Esophagus muscularis mucosa (tissue), 4 donors: Measurements from ENCODE around the gene TRIM64. TPM values are rescaled to one million over a fixed set of nuclear protein-coding genes. Genes with fewer than 3 reads are reported as not detected.
A peak's percentile ranks its signal among the peaks of the same experiment; 100 is the strongest.
"Not testable (repeated sequence)": the region's sequence is repeated elsewhere in the genome, so short reads cannot be mapped to it uniquely, and the experiment has no call there.

Experiments
- DNase-seq: peaks from one replicate; pipeline ENCODE4 v3.0.0-alpha.2; 2017; ENCODE audit errors: extremely low spot score
- H3K27ac ChIP-seq, 4 donors: fragments of 200-600 bp; sonication (generic); replicated peaks in 1 of 4; 1 replicate in 3 of 4; 2 replicates in 1 of 4; pipeline ENCODE4 v1.5.1; 2016 to 2019; ENCODE audit warnings: mild to moderate bottlenecking in 1 of 4
- H3K27me3 ChIP-seq, 4 donors: fragments of 200-600 bp; sonication (generic); one replicate each; pipeline versions ENCODE4 v1.5.1 to v1.6.0; 2016 to 2019
- H3K36me3 ChIP-seq, 4 donors: fragments of 200-600 bp; sonication (generic); one replicate each; pipeline ENCODE4 v1.5.1; 2016 to 2019
- H3K4me1 ChIP-seq, 4 donors: fragments of 200-600 bp; sonication (generic); one replicate each; pipeline ENCODE4 v1.5.1; 2016 to 2019
- H3K4me3 ChIP-seq, 4 donors: fragments of 200-600 bp; sonication (generic); 1 replicate in 2 of 4; 2 replicates in 2 of 4; pipeline ENCODE4 v1.5.1; 2016 to 2019; ENCODE audit warnings: mild to moderate bottlenecking in 4 of 4, moderate library complexity in 1 of 4
- H3K9me3 ChIP-seq, 4 donors: fragments of 200-600 bp; sonication (generic); 1 replicate in 3 of 4; 2 replicates in 1 of 4; pipeline ENCODE4 v1.5.1; 2016 to 2019
- EP300 ChIP-seq: sonication (generic); formaldehyde crosslinking; IDR thresholded peaks from one replicate; pipeline ENCODE4 v1.6.1; 2017; ENCODE audit warnings: antibody characterized with exemption
- POLR2A ChIP-seq: fragments of 450-650 bp; IDR thresholded peaks from one replicate; pipeline ENCODE4 v1.6.1; 2017; ENCODE audit warnings: antibody characterized with exemption, moderate library complexity, mild to moderate bottlenecking, low read depth
- POLR2AphosphoS5 ChIP-seq, 2 donors: sonication (generic); formaldehyde crosslinking; IDR thresholded peaks; one replicate each; pipeline ENCODE4 v1.6.1; 2017; ENCODE audit warnings: antibody characterized with exemption in 2 of 2
- WGBS: methylation state at CpG from one replicate; pipeline ENCODE4 v1.1.5; 2018; 5-methylcytosine and 5-hydroxymethylcytosine counted together
- intact Hi-C: fragments of 100-400 bp; cut with DNase I; formaldehyde crosslinking; loops from one replicate; pipeline ENCODE4 v1.15.1; 2023
- small RNA-seq, 3 donors: library from RNA; depleted of rRNA; stranded (forward); fragments of <200 nt; gene quantifications; one replicate each; pipeline ENCODE3, GENCODE V24; 2016
- total RNA-seq, 4 donors: library from RNA; depleted of rRNA; stranded (reverse); fragments of >200 nt; gene quantifications; one replicate each; pipeline versions ENCODE4 v1.1.0 to v1.2.1, GENCODE V29; 2016
- TF ChIP-seq, protein P1 (sequence below), 3 experiments: fragments of 200-600 bp in 2 of 3; fragments of 450-650 bp in 1 of 3; sonication (generic) in 2 of 3; IDR thresholded peaks; one replicate each; pipeline ENCODE4 v1.5.1; 2017 to 2019; ENCODE audit warnings: antibody characterized with exemption in 3 of 3, mild to moderate bottlenecking in 2 of 3, moderate library complexity in 1 of 3

Gene TRIM64, protein sequence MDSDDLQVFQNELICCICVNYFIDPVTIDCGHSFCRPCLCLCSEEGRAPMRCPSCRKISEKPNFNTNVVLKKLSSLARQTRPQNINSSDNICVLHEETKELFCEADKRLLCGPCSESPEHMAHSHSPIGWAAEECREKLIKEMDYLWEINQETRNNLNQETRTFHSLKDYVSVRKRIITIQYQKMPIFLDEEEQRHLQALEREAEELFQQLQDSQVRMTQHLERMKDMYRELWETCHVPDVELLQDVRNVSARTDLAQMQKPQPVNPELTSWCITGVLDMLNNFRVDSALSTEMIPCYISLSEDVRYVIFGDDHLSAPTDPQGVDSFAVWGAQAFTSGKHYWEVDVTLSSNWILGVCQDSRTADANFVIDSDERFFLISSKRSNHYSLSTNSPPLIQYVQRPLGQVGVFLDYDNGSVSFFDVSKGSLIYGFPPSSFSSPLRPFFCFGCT
- total RNA-seq = not detected

DNA sequence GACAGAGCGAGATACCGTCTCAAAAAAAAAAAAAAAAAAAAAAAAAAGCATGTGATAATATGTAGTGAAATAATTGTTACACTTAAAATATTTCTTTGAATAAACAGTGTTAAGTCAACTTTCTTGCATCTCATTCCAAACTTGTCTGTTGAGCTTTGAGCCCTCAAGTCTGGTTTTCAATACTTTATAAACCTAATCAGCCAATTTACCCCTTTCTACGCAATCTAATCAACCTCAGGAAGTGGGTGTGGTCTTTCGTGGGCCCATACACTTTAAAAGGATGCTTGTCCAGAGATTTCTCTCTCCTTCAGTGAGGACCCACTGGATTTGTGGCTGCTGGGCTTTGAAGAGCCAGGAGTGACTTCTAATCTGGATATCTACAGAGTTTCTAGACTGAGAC lies at the start of gene TRIM64:
Gene TRIM64, plus strand, starts transcription at position 301 of the 400 bp plus-strand sequence. CDS start 2,467 bp downstream, outside the sequence.
- intact Hi-C loops, H3K9me3 ChIP-seq, H3K27me3 ChIP-seq, DNase-seq, H3K27ac ChIP-seq, H3K4me3 ChIP-seq, H3K36me3 ChIP-seq, H3K4me1 ChIP-seq: not testable (repeated sequence)
- WGBS = 100% methylated on average over 2 of the region's 4 CpGs

DNA sequence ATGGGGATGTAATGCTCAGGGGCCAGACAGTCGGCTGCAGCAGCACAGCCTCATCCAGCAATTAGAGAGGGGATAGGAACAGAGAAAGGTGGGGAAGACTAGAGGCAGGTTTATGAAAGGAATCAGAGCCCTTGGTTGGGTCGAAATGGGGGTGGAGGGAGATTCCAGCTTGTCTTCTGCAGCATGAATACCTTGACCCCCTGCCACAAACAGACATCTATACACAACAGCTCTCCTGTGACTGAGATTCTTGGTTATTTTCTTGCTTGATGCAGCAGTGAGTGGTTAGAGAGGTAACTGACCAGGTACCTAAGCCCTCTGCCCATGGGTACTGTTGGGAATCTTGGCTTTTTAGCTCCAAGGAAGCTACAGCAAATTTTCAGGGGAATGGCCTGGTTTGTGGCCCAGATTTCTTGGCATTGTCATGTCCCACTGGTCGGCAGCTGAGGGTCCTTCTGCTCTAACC lies 43.6 kb upstream of the TRIM64 start, which contains the start of gene TRIM49D1:
Gene TRIM49D1, minus strand, starts transcription at position 51 of the 466 bp plus-strand sequence. CDS start 4,535 bp downstream, outside the sequence.
- peak; percentile 91 for DNase-seq
- Histone ChIP-seq H3K27ac (no peak within 1 kb of the TSS), H3K27me3 (no peaks in the 10 kb centered on the region), H3K9me3 (no peaks in the 10 kb centered on the region), H3K36me3 (no peaks in the 10 kb centered on the region), H3K4me3 (no peak within 1 kb of the TSS), H3K4me1 (no peaks in the 10 kb centered on the region)
- TF ChIP-seq POLR2A (no peak), POLR2AphosphoS5 (IDR thresholded peaks at IDR 0.05) (no peak), EP300 (no peak)
- TF ChIP-seq, protein P1, sequence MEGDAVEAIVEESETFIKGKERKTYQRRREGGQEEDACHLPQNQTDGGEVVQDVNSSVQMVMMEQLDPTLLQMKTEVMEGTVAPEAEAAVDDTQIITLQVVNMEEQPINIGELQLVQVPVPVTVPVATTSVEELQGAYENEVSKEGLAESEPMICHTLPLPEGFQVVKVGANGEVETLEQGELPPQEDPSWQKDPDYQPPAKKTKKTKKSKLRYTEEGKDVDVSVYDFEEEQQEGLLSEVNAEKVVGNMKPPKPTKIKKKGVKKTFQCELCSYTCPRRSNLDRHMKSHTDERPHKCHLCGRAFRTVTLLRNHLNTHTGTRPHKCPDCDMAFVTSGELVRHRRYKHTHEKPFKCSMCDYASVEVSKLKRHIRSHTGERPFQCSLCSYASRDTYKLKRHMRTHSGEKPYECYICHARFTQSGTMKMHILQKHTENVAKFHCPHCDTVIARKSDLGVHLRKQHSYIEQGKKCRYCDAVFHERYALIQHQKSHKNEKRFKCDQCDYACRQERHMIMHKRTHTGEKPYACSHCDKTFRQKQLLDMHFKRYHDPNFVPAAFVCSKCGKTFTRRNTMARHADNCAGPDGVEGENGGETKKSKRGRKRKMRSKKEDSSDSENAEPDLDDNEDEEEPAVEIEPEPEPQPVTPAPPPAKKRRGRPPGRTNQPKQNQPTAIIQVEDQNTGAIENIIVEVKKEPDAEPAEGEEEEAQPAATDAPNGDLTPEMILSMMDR (IDR thresholded peaks at IDR 0.05) = no peak
- intact Hi-C loops = no loop called here
- WGBS = 67% methylated on average over 3 of the region's 3 CpGs

DNA sequence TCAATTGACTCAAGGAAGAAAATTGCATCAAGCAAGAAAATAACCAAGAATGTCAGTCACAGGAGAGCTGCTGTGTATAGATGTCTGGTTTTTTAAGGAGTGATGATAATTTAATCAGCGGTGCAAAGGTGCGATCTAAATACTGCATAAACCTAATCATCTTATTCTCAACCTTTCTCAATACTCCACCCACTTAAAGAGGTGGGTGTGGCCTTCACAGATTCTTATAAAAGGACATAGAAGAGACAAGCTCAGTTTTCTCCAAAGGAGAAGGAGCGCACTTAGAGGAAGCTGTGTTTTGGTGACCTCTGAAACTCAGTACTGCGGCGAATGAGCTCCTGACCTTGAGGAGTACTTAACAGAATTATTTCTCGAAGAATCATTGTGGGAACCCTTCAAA lies 42.1 kb upstream of the TRIM64 start, which contains the start of gene TRIM49D2:
Gene TRIM49D2, plus strand, starts transcription at position 301 of the 400 bp plus-strand sequence. CDS start 2,698 bp downstream, outside the sequence.
- intact Hi-C loops, H3K4me3 ChIP-seq, H3K36me3 ChIP-seq, H3K27me3 ChIP-seq, H3K27ac ChIP-seq, H3K4me1 ChIP-seq, H3K9me3 ChIP-seq, DNase-seq: not testable (repeated sequence)
- 84% methylated on average over 2 of the region's 6 CpGs for WGBS

DNA sequence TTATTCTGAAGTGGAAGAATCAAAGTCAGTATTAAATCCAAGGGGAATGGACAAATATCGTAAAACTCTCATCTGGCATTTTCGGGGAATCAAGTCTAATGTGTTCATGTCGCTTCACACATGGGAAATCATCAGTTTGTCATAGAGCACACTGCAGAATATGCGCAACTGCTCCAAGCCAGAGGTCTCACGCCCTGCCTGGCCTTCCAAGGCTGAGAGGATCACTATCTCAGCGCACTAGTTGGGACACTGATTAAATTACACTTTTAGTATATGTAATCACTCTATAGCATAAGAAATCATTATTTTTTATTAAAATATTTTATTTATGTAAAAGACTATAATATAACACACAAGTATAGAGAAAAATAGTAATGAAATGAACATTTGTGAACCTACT lies 5.0 kb upstream of the TRIM64 start:
- H3K9me3 ChIP-seq, H3K4me3 ChIP-seq, H3K4me1 ChIP-seq, DNase-seq, H3K36me3 ChIP-seq, H3K27ac ChIP-seq, intact Hi-C loops, H3K27me3 ChIP-seq: not testable (repeated sequence)
- WGBS = 94% methylated on average over 6 of the region's 6 CpGs

Small RNA genes within 50 kb of the gene (small RNA-seq; reads per million reads assigned to genes)
- gene AP004607.1 = 0 reads per million in 3 donors

Other genes with a start within 250 kb of the TRIM64 start
- not detected for gene TRIM49, start 157.5 kb upstream of the TRIM64 start, total RNA-seq
- gene TRIM64B, start 87.5 kb upstream of the TRIM64 start, total RNA-seq = not detected
- gene TRIM49D1, start 43.8 kb upstream of the TRIM64 start, total RNA-seq = not detected
- gene TRIM49D2, start 42.0 kb upstream of the TRIM64 start, total RNA-seq = not detected
- not detected for gene TRIM49C, start 65.1 kb downstream of the TRIM64 start, total RNA-seq
- gene UBTFL1, start 119.9 kb downstream of the TRIM64 start, total RNA-seq = not detected
- 1 to 10 TPM in 2 of 4 donors, under 1 TPM in 2; 0.78 to 3.3 (median 1.1) TPM for gene NAALAD2, start 168.6 kb downstream of the TRIM64 start, total RNA-seq